WI38 (cell line): ENCODE measurements around the gene IL3RA.
"Not testable (repeated sequence)": the region's sequence is repeated elsewhere in the genome, so short reads cannot be mapped to it uniquely, and the experiment has no call there.

Experiments
- H3K4me3 ChIP-seq: 2 replicates; pipeline ENCODE4 v1.5.1; 2011; ENCODE audit warnings: low read depth, mild to moderate bottlenecking, control low read depth, low read length
- CTCF ChIP-seq: IDR thresholded peaks from 2 replicates; pipeline ENCODE4 v1.5.1; 2012; ENCODE audit warnings: low read depth, mild to moderate bottlenecking, control low read depth, low read length

The IL3RA gene

GRCh38 chrX:1355131-1356046, 18.8 kb downstream of the IL3RA start:
- H3K4me3 ChIP-seq, result no peak overlapping the region
- no peak for TF ChIP-seq CTCF

DNA sequence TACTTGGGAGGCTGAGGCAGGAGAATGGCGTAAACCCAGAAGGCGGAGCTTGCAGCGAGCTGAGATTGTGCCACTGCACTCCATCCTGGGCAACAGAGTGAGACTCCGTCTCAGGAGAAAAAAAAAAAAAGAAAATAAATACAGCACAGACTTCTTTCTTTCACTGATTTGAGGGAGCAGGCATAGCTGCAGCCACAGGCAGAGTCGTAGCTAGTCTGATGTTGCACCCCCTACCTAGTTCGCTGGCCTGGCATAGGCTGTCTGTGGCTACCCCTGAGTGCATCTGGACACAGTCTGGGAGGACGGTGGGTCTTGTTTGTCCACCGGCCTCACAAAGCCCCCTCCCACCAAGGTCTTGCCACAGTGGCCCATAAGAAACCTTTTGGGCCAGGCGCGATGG, 21.4 kb downstream of the IL3RA start:
- no peak overlapping the region for H3K4me3 ChIP-seq
- TF ChIP-seq CTCF, result no peak

- no peak for TF ChIP-seq CTCF
- no peak overlapping the region for H3K4me3 ChIP-seq
Observed at GRCh38 chrX:1358793-1359476, 22.4 kb downstream of the IL3RA start.

- H3K4me3 ChIP-seq, result no peak overlapping the region
- no peak for TF ChIP-seq CTCF
Observed at GRCh38 chrX:1359477-1359873, 22.9 kb downstream of the IL3RA start.

DNA sequence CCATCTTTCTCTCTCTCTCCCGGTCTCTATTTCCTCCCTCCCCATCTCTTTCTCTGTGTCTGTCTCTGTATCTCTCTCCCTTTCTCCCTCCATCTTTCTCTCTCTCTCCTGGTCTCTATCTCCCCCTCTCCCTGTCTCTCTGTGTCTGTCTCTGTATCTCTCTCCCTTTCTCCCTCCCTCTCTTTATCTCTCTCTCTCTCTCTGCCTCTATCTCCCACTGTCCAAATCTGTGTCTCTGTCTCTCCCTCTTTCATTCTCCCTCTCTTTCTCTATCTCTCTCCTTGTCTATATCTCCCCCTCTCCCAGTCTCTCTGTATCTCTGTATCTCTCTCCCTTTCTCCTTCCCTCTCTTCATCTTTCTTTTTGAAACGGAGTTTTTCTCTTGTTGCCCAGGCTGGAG, 23.6 kb downstream of the IL3RA start:
- no peak for TF ChIP-seq CTCF

GRCh38 chrX:1361275-1361674, 24.7 kb downstream of the IL3RA start:
- no peak overlapping the region for H3K4me3 ChIP-seq
- no peak for TF ChIP-seq CTCF

More for the DNA sequence above, 23.6 kb downstream of the IL3RA start:
- H3K4me3 ChIP-seq, result no peak overlapping the region

DNA sequence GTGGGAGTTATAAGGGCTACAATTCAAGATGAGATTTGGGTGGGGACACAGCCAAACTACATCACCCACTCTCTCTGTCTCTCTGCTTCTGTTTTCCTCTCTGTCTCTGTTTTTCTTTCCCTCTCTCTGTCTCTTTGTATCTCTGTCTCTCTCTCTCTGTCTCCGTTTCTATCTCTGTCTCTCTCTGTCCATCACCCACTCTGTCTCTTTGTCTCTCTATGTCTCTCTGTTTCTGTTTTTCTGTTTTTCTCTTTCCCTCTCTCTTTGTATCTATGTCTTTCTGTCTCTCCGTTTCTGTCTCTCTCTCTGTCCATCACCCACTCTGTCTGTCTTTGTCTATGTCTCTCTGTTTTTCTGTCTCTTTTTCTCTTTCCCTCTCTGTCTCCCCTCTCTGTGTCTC, 25.3 kb downstream of the IL3RA start:
- H3K4me3 ChIP-seq, result no peak overlapping the region
- TF ChIP-seq CTCF, result no peak

DNA sequence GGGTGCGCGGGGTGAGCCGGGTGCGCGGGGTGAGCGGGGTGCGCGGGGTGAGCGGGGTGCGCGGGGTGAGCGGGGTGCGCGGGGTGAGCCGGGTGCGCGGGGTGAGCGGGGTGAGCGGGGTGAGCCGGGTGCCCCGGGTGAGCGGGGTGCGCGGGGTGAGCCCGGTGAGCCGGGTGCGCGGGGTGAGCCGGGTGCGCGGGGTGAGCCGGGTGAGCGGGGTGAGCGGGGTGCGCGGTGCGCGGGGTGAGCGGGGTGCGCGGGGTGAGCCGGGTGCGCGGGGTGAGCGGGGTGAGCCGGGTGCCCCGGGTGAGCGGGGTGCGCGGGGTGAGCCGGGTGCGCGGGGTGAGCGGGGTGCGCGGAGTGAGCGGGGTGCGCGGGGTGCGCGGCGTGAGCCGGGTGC, 29.8 kb downstream of the IL3RA start:
- H3K4me3 ChIP-seq, result not testable (repeated sequence)
